Vagina (tissue), 2 donors: ENCODE measurements around the gene PPP4R3A. TPM values are rescaled to one million over a fixed set of nuclear protein-coding genes. Genes with fewer than 3 reads are reported as not detected.

Source experiments
- DNase-seq, 2 donors: peaks; one replicate each; pipeline ENCODE4 v3.0.0-alpha.2; 2017; ENCODE audit errors: extremely low spot score in 2 of 2
- H3K27ac ChIP-seq: fragments of 200-600 bp; sonication (generic); one replicate; pipeline ENCODE4 v1.5.1; 2019
- H3K27me3 ChIP-seq: fragments of 200-600 bp; sonication (generic); one replicate; pipeline ENCODE4 v1.5.1; 2019
- H3K36me3 ChIP-seq, 2 donors: fragments of 200-600 bp; sonication (generic); one replicate each; pipeline ENCODE4 v1.5.1; 2017 to 2019
- H3K4me1 ChIP-seq: fragments of 200-600 bp; sonication (generic); one replicate; pipeline ENCODE4 v1.5.1; 2019
- H3K4me3 ChIP-seq, 2 donors: fragments of 200-600 bp; sonication (generic); 1 replicate in 1 of 2; 2 replicates in 1 of 2; pipeline ENCODE4 v1.5.1; 2016 to 2019
- H3K9me3 ChIP-seq: fragments of 200-600 bp; sonication (generic); one replicate; pipeline ENCODE4 v1.5.1; 2019
- CTCF ChIP-seq, 3 experiments: fragments of 450-650 bp in 2 of 3; fragments of 200-600 bp in 1 of 3; sonication (generic) in 1 of 3; IDR thresholded peaks; one replicate each; pipeline ENCODE4 v1.5.1; 2017 to 2019; ENCODE audit warnings: antibody characterized with exemption in 3 of 3, mild to moderate bottlenecking in 2 of 3, moderate library complexity in 2 of 3
- POLR2A ChIP-seq, 2 donors: fragments of 450-650 bp; IDR thresholded peaks; one replicate each; pipeline ENCODE4 v1.6.1; 2017; ENCODE audit warnings: antibody characterized with exemption in 2 of 2, mild to moderate bottlenecking in 2 of 2, moderate library complexity in 2 of 2
- POLR2AphosphoS5 ChIP-seq, 2 donors: sonication (generic); formaldehyde crosslinking; IDR thresholded peaks; one replicate each; pipeline ENCODE4 v1.9.0; 2017; ENCODE audit warnings: antibody characterized with exemption in 2 of 2, mild to moderate bottlenecking in 2 of 2, low read depth in 1 of 2; ENCODE audit not compliant: insufficient read depth in 1 of 2
- intact Hi-C: fragments of 100-400 bp; cut with DNase I; formaldehyde crosslinking; loops from one replicate; pipeline ENCODE4 v1.15.1; 2023
- total RNA-seq: library from RNA; depleted of rRNA; stranded (reverse); fragments of >200 nt; gene quantifications from one replicate; pipeline ENCODE4 v1.2.3, GENCODE V29; 2016

Gene PPP4R3A
- total RNA-seq, 1 donor from 2014 or later: 61.6 TPM

GRCh38 chr14:91419451-91419850 is 90.7 kb downstream of the PPP4R3A start:
- H3K4me3 ChIP-seq: no peak overlapping the region
- H3K27me3 ChIP-seq: no peaks in the 10 kb centered on the region
- H3K9me3 ChIP-seq: no peaks in the 10 kb centered on the region
- H3K4me1 ChIP-seq: peaks cover 20% of the 10 kb centered on the region
- no peaks in the 10 kb centered on the region for H3K36me3 ChIP-seq
- intact Hi-C loops: loop anchor here (5.0 kb wide), 1 partner anchor 97 kb away; no protein-coding TSS in a partner anchor
- no peak overlapping the region for H3K27ac ChIP-seq
- DNase-seq: no peak
- TF ChIP-seq POLR2A (IDR thresholded peaks at IDR 0.05): no peak
- TF ChIP-seq CTCF (IDR thresholded peaks at IDR 0.05): no peak
- no peak for TF ChIP-seq POLR2AphosphoS5 (IDR thresholded peaks at IDR 0.05; ENCODE audit: insufficient read depth in 1 of 2, low read depth in 1 of 2)

- TF ChIP-seq POLR2AphosphoS5 (IDR thresholded peaks at IDR 0.05; ENCODE audit: insufficient read depth in 1 of 2, low read depth in 1 of 2) (no peak), CTCF (IDR thresholded peaks at IDR 0.05) (peak in 1 of 3 experiments; percentile 2)
- Histone ChIP-seq H3K9me3 (no peaks in the 10 kb centered on the region), H3K36me3 (no peaks in the 10 kb centered on the region), H3K27ac (no peak overlapping the region), H3K4me3 (peak overlapping the region; percentile 53 to 63), H3K27me3 (no peaks in the 10 kb centered on the region), H3K4me1 (peaks cover 24% of the 10 kb centered on the region)
- no peak for DNase-seq
- intact Hi-C loops: loop anchor here (5.0 kb wide), 1 partner anchor 97 kb away; no protein-coding TSS in a partner anchor
These were observed 91.1 kb downstream of the PPP4R3A start for GRCh38 chr14:91419044-91419397.

GRCh38 chr14:91418387-91419043 is 91.6 kb downstream of the PPP4R3A start:
- intact Hi-C loops: loop anchor here (5.0 kb wide), 1 partner anchor 96 kb away; no protein-coding TSS in a partner anchor
- H3K36me3 ChIP-seq: no peaks in the 10 kb centered on the region
- peaks cover 24% of the 10 kb centered on the region for H3K4me1 ChIP-seq
- no peaks in the 10 kb centered on the region for H3K27me3 ChIP-seq
- H3K27ac ChIP-seq: peak overlapping the region; percentile 5
- peak overlapping the region; percentile 53 to 63 for H3K4me3 ChIP-seq
- no peaks in the 10 kb centered on the region for H3K9me3 ChIP-seq
- DNase-seq: no peak
- TF ChIP-seq CTCF (IDR thresholded peaks at IDR 0.05) (peak; percentile 94 to 98 (median 98)), POLR2AphosphoS5 (IDR thresholded peaks at IDR 0.05; ENCODE audit: insufficient read depth in 1 of 2, low read depth in 1 of 2) (peak in 1 of 2 donors; percentile 48), POLR2A (IDR thresholded peaks at IDR 0.05) (no peak)

GRCh38 chr14:91417983-91418386 is 92.1 kb downstream of the PPP4R3A start:
- no peak for TF ChIP-seq POLR2AphosphoS5 (IDR thresholded peaks at IDR 0.05; ENCODE audit: insufficient read depth in 1 of 2, low read depth in 1 of 2)
- no peak for TF ChIP-seq CTCF (IDR thresholded peaks at IDR 0.05)
- TF ChIP-seq POLR2A (IDR thresholded peaks at IDR 0.05): no peak
- no peak for DNase-seq

More at GRCh38 chr14:91417983-91418386, 92.1 kb downstream of the PPP4R3A start:
- Histone ChIP-seq H3K4me1 (peaks cover 24% of the 10 kb centered on the region), H3K9me3 (no peaks in the 10 kb centered on the region), H3K27me3 (no peaks in the 10 kb centered on the region), H3K4me3 (peak overlapping the region; percentile 53 to 63), H3K36me3 (no peaks in the 10 kb centered on the region), H3K27ac (peak overlapping the region; percentile 5)
- intact Hi-C loops: loop anchor here (5.0 kb wide), 1 partner anchor 96 kb away; no protein-coding TSS in a partner anchor
